GM12891 (cell line): ENCODE results near the gene GBP7.

Experiments used
- POLR2A ChIP-seq: IDR thresholded peaks from 2 replicates; pipeline ENCODE4 v1.6.1; 2011; ENCODE audit warnings: low read depth, low read length, control low read depth
- POLR2AphosphoS5 ChIP-seq: IDR thresholded peaks from 2 replicates; pipeline ENCODE4 v1.6.1; 2011; ENCODE audit warnings: low read depth, low read length, control low read depth
- SPI1 ChIP-seq: IDR thresholded peaks from 2 replicates; pipeline ENCODE4 v1.6.1; 2011; ENCODE audit warnings: low read depth, low read length, control low read depth
- TAF1 ChIP-seq: IDR thresholded peaks from 2 replicates; pipeline ENCODE4 v1.6.1; 2011; ENCODE audit warnings: low read depth, low read length, control low read depth

- TF ChIP-seq POLR2A, result no peak
- no peak for TF ChIP-seq POLR2AphosphoS5
- no peak for TF ChIP-seq TAF1
- TF ChIP-seq SPI1, result no peak
Measured at GRCh38 chr1:89172468-89173143, 3.2 kb downstream of the GBP7 start.
